ENCODE data around the gene PROZ. TPM values are rescaled to one million over a fixed set of nuclear protein-coding genes. Genes with fewer than 3 reads are reported as not detected.

The PROZ gene
- total RNA-seq, 2 experiments from 2014 or later: not detected

- no peak for DNase-seq (ENCODE audit: low spot score)
- Histone ChIP-seq H3K9me2 (ENCODE audit: insufficient read depth, low read length) (no peaks in the 10 kb centered on the region), H4K20me1 (ENCODE audit: insufficient read depth, low read length) (no peaks in the 10 kb centered on the region), H3K79me2 (ENCODE audit: insufficient read depth, low read depth, low read length) (no peaks in the 10 kb centered on the region), H3K4me2 (ENCODE audit: low read length) (no peak overlapping the region), H3K4me3 (ENCODE audit: low read depth, low read length, poor library complexity, severe bottlenecking) (no peak overlapping the region), H3K4me1 (ENCODE audit: insufficient read depth, low read length, poor library complexity, severe bottlenecking) (no peaks in the 10 kb centered on the region), H3K9me3 (ENCODE audit: low read length) (no peaks in the 10 kb centered on the region), H3K36me3 (ENCODE audit: insufficient read depth, low read length) (no peaks in the 10 kb centered on the region), H2AFZ (ENCODE audit: low read length) (no peak overlapping the region), H3K27ac (ENCODE audit: low read depth, low read length, poor library complexity, severe bottlenecking) (no peak overlapping the region)
- CTCF ChIA-PET (ENCODE audit: unreplicated experiment): no interaction called here
- no TSS peak for BruUV-seq (replicated peaks)
- TF ChIP-seq, protein P1, sequence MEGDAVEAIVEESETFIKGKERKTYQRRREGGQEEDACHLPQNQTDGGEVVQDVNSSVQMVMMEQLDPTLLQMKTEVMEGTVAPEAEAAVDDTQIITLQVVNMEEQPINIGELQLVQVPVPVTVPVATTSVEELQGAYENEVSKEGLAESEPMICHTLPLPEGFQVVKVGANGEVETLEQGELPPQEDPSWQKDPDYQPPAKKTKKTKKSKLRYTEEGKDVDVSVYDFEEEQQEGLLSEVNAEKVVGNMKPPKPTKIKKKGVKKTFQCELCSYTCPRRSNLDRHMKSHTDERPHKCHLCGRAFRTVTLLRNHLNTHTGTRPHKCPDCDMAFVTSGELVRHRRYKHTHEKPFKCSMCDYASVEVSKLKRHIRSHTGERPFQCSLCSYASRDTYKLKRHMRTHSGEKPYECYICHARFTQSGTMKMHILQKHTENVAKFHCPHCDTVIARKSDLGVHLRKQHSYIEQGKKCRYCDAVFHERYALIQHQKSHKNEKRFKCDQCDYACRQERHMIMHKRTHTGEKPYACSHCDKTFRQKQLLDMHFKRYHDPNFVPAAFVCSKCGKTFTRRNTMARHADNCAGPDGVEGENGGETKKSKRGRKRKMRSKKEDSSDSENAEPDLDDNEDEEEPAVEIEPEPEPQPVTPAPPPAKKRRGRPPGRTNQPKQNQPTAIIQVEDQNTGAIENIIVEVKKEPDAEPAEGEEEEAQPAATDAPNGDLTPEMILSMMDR (conservative IDR thresholded peaks at IDR 0.05; ENCODE audit: low read length): no peak
- TF ChIP-seq EZH2phosphoT487 (IDR thresholded peaks at IDR 0.05; ENCODE audit: borderline replicate concordance, low read depth, low read length): no peak
- POLR2A ChIA-PET: no interaction called here
- intact Hi-C loops (cut with micrococcal nuclease; ENCODE audit: unreplicated experiment): no loop called here
These were observed 28.3 kb upstream of the PROZ start for GRCh38 chr13:113129921-113130750.

DNA sequence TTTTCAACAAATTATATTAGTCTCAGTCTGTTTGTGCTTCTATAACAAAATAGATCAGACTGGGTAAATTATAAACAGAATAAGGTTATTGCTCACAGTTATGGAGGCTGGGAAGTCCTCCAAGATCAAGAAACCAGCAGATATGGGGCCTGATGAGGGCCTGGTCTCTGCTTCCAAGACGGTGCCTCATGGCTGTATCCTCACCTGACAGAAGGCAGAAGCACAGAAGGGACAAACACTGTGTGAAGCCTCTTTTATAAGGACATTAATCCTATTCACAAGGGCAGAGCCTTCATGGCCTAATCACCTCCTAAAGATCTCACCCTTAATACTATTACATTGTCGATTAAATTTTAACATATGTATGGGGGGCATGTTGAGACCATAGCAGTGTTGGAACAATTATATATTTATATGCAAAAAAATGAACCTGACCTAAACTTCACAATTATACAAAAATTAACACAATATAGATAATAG is 23.1 kb upstream of the PROZ start:
- POLR2A ChIA-PET: no interaction called here
- BruUV-seq (replicated peaks): no TSS peak
- DNase-seq (ENCODE audit: low spot score): no peak
- Histone ChIP-seq H3K9me3 (ENCODE audit: low read length) (no peaks in the 10 kb centered on the region), H3K4me2 (ENCODE audit: low read length) (no peak overlapping the region), H3K36me3 (ENCODE audit: insufficient read depth, low read length) (no peaks in the 10 kb centered on the region), H4K20me1 (ENCODE audit: insufficient read depth, low read length) (no peaks in the 10 kb centered on the region), H3K79me2 (ENCODE audit: insufficient read depth, low read depth, low read length) (no peaks in the 10 kb centered on the region), H2AFZ (ENCODE audit: low read length) (no peak overlapping the region), H3K4me1 (ENCODE audit: insufficient read depth, low read length, poor library complexity, severe bottlenecking) (no peaks in the 10 kb centered on the region), H3K9me2 (ENCODE audit: insufficient read depth, low read length) (no peaks in the 10 kb centered on the region), H3K27ac (ENCODE audit: low read depth, low read length, poor library complexity, severe bottlenecking) (no peak overlapping the region), H3K4me3 (ENCODE audit: low read depth, low read length, poor library complexity, severe bottlenecking) (no peak overlapping the region)
- TF ChIP-seq, protein P1 (conservative IDR thresholded peaks at IDR 0.05; ENCODE audit: low read length): no peak
- no peak for TF ChIP-seq EZH2phosphoT487 (IDR thresholded peaks at IDR 0.05; ENCODE audit: borderline replicate concordance, low read depth, low read length)
- CTCF ChIA-PET (ENCODE audit: unreplicated experiment): no interaction called here
- intact Hi-C loops (cut with micrococcal nuclease; ENCODE audit: unreplicated experiment): no loop called here

- no peaks in the 10 kb centered on the region for H3K4me1 ChIP-seq (ENCODE audit: insufficient read depth, low read length, poor library complexity, severe bottlenecking)
- ChIA-PET POLR2A (no interaction called here), CTCF (ENCODE audit: unreplicated experiment) (no interaction called here)
- H3K27ac ChIP-seq (ENCODE audit: low read depth, low read length, poor library complexity, severe bottlenecking): no peak overlapping the region
- BruUV-seq (replicated peaks): no TSS peak
- DNase-seq (ENCODE audit: low spot score): no peak
- no peaks in the 10 kb centered on the region for H3K9me2 ChIP-seq (ENCODE audit: insufficient read depth, low read length)
- H4K20me1 ChIP-seq (ENCODE audit: insufficient read depth, low read length): no peaks in the 10 kb centered on the region
- no peak overlapping the region for H2AFZ ChIP-seq (ENCODE audit: low read length)
- no peak overlapping the region for H3K4me3 ChIP-seq (ENCODE audit: low read depth, low read length, poor library complexity, severe bottlenecking)
- no peaks in the 10 kb centered on the region for H3K36me3 ChIP-seq (ENCODE audit: insufficient read depth, low read length)
- intact Hi-C loops (cut with micrococcal nuclease; ENCODE audit: unreplicated experiment): no loop called here
- no peaks in the 10 kb centered on the region for H3K9me3 ChIP-seq (ENCODE audit: low read length)
- H3K4me2 ChIP-seq (ENCODE audit: low read length): no peak overlapping the region
- TF ChIP-seq EZH2phosphoT487 (IDR thresholded peaks at IDR 0.05; ENCODE audit: borderline replicate concordance, low read depth, low read length): no peak
- TF ChIP-seq, protein P1 (conservative IDR thresholded peaks at IDR 0.05; ENCODE audit: low read length): no peak
- no peaks in the 10 kb centered on the region for H3K79me2 ChIP-seq (ENCODE audit: insufficient read depth, low read depth, low read length)
These were observed 20.7 kb upstream of the PROZ start for GRCh38 chr13:113137691-113138298.
